Measurements from ENCODE around the gene OLFML2B. TPM values are rescaled to one million over a fixed set of nuclear protein-coding genes. Genes with fewer than 3 reads are reported as not detected.

Gene OLFML2B
- total RNA-seq, 1 donor from 2014 or later: 17.5 TPM

DNA sequence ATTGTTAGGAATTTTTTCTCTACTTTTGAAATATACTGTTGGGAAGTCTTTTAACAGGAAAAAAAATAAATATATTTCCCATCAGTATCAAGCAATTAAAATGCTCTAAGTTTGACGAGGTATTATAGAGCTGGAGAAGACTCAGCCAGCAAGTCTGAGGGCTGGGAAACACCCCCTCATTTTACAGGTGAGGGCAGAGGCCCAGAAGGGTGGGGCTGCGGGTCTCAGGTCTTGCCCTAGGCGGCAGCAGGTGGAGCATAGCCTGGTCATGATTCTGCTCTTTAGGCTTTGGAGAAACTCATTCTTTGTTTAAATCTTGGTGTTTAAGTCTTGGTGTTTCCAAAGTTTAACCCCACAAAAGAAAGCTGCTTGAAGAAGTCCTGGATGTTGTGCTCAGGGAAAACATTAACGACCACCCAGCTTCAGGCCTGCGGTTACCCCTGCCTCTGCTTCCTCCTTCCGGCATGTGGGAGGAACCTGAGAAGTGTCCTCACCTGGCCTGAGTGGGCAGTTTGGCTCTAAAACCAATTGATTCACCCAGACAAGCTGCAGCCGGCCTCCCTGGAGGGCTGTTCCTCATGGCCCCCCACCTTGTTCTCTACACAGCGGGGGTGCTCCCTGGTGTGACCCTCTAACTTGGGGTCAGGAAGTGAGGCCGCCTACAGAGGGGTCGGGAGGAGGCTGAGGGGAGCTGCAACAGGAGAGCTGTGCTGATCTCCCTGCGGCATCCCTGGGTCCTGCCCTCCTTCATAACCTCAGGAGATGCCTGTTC is 41.7 kb downstream of the OLFML2B start:
- no peak overlapping the region for H3K4me3 ChIP-seq
- H3K4me1 ChIP-seq: no peaks in the 10 kb centered on the region
- TF ChIP-seq, protein P1, sequence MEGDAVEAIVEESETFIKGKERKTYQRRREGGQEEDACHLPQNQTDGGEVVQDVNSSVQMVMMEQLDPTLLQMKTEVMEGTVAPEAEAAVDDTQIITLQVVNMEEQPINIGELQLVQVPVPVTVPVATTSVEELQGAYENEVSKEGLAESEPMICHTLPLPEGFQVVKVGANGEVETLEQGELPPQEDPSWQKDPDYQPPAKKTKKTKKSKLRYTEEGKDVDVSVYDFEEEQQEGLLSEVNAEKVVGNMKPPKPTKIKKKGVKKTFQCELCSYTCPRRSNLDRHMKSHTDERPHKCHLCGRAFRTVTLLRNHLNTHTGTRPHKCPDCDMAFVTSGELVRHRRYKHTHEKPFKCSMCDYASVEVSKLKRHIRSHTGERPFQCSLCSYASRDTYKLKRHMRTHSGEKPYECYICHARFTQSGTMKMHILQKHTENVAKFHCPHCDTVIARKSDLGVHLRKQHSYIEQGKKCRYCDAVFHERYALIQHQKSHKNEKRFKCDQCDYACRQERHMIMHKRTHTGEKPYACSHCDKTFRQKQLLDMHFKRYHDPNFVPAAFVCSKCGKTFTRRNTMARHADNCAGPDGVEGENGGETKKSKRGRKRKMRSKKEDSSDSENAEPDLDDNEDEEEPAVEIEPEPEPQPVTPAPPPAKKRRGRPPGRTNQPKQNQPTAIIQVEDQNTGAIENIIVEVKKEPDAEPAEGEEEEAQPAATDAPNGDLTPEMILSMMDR (IDR thresholded peaks at IDR 0.05): no peak
- DNase-seq: no peak
- intact Hi-C loops (cut with DNase I): no loop called here
- no peaks in the 10 kb centered on the region for H3K9me3 ChIP-seq
- no peak for ATAC-seq
- H3K27ac ChIP-seq: no peak overlapping the region
- no peaks in the 10 kb centered on the region for H3K27me3 ChIP-seq
- no peaks in the 10 kb centered on the region for H3K36me3 ChIP-seq

DNA sequence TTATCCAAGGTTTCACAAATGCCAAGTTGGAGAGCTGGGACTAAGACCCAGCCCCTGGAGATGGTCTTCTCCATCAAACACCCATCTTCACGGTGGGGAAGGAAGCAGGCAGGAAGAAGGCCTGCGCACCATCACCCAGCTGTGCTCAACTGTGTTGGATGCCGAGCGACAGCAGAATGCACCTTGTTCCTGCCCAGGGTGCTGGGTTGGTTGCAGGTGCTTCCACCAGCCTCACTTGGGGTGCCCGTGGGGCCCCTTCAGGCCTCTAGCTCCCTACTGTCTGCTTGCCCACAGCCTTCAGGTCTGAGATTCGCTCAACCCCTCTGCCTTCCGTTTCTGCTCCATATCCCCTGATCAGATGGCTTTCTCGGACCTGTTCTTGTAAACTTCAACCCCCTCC is 42.5 kb downstream of the OLFML2B start:
- ATAC-seq (no peak), DNase-seq (no peak)
- H3K4me3 ChIP-seq: no peak overlapping the region
- H3K4me1 ChIP-seq: no peaks in the 10 kb centered on the region
- H3K36me3 ChIP-seq: no peaks in the 10 kb centered on the region
- intact Hi-C loops (cut with DNase I): no loop called here
- H3K27me3 ChIP-seq: no peaks in the 10 kb centered on the region
- no peak overlapping the region for H3K27ac ChIP-seq
- H3K9me3 ChIP-seq: no peaks in the 10 kb centered on the region
- TF ChIP-seq, protein P1 (IDR thresholded peaks at IDR 0.05): no peak

DNA sequence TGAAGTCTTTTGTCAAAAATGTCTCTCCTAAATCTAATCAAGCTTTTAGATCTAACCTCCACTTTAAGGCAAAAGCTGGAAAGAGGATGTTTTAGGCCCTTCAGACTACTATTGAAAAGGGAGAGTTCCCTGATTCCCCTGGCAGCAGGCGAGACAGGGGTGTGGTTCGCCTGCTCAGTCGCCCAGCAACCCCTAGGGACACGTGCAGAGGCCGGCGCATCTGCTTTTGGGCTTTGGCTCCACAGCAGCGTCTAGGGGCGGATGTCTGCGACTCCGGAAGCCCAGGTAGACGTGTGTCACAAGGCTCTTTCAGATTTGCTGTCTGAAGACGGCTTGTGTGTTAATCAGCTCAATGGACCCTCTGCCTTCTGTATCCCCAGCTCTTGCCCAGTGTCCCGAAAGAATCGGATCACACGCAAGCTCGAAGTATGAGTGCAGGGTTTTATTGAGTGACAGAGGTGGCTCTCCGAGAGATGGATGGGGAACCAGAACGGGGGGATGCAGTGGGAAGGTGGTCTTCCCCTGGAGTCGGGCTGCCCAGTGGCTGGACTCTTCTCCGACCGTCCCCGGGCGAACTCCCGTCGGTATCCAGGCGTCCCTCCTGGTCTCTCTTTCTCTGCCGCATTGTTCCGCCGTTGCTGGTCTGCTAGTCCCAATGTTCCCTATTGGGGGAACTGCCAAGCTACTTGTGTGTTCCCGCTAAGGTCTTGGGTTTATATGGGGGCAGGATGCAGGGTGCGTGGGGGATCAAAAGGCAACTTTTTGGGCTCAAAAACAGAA is 45.5 kb downstream of the OLFML2B start:
- Histone ChIP-seq H3K4me3 (no peak overlapping the region), H3K9me3 (no peaks in the 10 kb centered on the region), H3K36me3 (no peaks in the 10 kb centered on the region), H3K27me3 (no peaks in the 10 kb centered on the region), H3K4me1 (peaks cover 5% of the 10 kb centered on the region), H3K27ac (no peak overlapping the region)
- ATAC-seq: no peak
- no peak for DNase-seq
- intact Hi-C loops (cut with DNase I): no loop called here
- TF ChIP-seq, protein P1 (IDR thresholded peaks at IDR 0.05): no peak

DNA sequence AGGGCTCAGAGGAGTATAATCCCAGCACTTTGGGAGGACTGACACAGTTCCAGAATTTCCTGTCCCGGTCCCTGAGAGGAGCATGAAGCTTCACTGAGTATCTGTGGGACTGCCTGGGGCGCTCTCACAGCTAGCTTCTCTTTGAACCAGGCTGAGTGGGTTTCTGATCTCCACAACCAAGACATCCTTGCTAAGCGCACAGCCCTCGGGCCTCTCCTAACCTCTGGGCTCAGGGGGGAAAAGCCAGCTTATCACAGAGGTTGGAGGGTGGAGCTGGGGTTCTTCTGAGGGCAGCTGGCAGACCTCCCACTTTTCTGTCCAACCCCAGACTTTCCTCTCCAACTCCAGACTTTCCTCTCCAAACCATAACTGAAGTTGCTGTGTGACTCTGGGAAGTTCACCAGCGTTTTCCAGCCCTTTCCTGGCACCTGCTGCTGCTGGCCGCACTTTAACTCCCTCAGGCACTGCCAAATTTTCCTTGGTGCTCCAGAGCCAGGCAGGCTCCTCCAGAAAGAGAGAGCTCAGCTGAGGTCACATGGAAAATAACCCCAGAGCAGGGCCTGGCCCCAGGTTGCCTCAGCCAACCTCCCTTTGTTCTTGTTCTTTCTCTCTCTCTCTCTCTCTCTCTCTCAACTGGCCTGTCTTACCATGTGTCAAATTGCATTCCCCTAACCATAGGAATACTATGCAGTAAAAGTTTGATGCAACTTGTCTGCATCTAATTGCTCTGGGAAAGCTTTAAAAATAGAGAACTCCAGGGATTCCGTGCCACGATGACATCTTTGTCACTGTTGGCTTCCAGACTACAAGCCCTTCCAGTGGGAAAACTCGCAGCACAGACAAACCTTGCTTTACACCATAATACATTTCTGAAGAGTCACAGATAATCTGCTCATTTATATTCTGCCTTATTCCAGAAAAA is 49.5 kb downstream of the OLFML2B start:
- H3K4me3 ChIP-seq: no peak overlapping the region
- no peaks in the 10 kb centered on the region for H3K27me3 ChIP-seq
- intact Hi-C loops (cut with DNase I): no loop called here
- no peak for DNase-seq
- H3K36me3 ChIP-seq: no peaks in the 10 kb centered on the region
- H3K4me1 ChIP-seq: peaks cover 5% of the 10 kb centered on the region
- TF ChIP-seq, protein P1 (IDR thresholded peaks at IDR 0.05): no peak
- H3K9me3 ChIP-seq: no peaks in the 10 kb centered on the region
- H3K27ac ChIP-seq: no peak overlapping the region
- ATAC-seq: no peak

DNA sequence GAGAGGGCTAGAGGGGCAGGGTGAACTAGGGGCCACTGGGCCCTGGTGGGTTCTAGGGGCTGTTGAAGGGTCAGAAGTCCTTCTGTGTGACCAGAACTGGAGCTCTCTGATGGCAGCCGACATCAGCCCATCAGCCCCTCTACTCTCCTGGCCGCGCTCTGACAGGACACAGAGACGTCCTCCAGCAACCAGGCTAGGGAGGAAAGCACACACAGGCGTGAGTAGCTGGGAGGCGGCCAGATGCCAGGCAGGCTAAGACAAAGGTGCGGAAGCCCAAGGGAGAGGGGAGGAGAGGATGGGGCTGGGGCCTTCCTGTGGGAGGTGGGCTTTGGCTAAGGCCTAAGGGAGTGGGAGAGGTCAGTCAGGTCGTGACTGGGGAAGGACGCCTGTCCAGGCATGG is 50.8 kb downstream of the OLFML2B start:
- Histone ChIP-seq H3K4me1 (peaks cover 5% of the 10 kb centered on the region), H3K27ac (no peak overlapping the region), H3K9me3 (no peaks in the 10 kb centered on the region), H3K4me3 (no peak overlapping the region), H3K36me3 (no peaks in the 10 kb centered on the region), H3K27me3 (no peaks in the 10 kb centered on the region)
- intact Hi-C loops (cut with DNase I): no loop called here
- TF ChIP-seq, protein P1 (IDR thresholded peaks at IDR 0.05): no peak
- DNase-seq: no peak
- ATAC-seq: no peak

Data from upper lobe of right lung (tissue), 1 donor.